K562 (cell line): ENCODE results near the gene ATRIP. TPM values are rescaled to one million over a fixed set of nuclear protein-coding genes. Genes with fewer than 3 reads are reported as not detected.

Experiments used
- ATF1 ChIP-seq, 2 experiments: fragments of 450-650 bp in 1 of 2; IDR thresholded peaks; 2 replicates each; pipeline ENCODE4 v1.6.1; 2016; ENCODE audit warnings: missing compliant biosample characterization in 1 of 2, missing genetic modification characterization in 1 of 2
- BRCA1 ChIP-seq, 2 experiments: fragments of 450-650 bp in 1 of 2; sonication (generic) in 1 of 2; formaldehyde crosslinking in 1 of 2; IDR thresholded peaks; 2 replicates each; pipeline versions ENCODE4 v1.5.0 to v1.6.1; 2017 to 2020; ENCODE audit warnings: mild to moderate bottlenecking in 1 of 2, missing genetic modification reagents in 1 of 2
- DMBX1 ChIP-seq: fragments of 250-450 bp; sonication (Bioruptor Pico); IDR thresholded peaks from 2 replicates; pipeline ENCODE4 v1.8.0; 2022; ENCODE audit warnings: inconsistent platforms, mild to moderate bottlenecking, moderate library complexity, borderline replicate concordance
- GABPA ChIP-seq: fragments of 200-800 bp; sonication (Bioruptor generic); conservative IDR thresholded peaks from 2 replicates; pipeline ENCODE4 v1.6.1; 2016; ENCODE audit warnings: low read depth, missing genetic modification characterization, missing compliant biosample characterization
- HDAC2 ChIP-seq: fragments of 450-650 bp; IDR thresholded peaks from 2 replicates; pipeline ENCODE4 v1.6.1; 2016; ENCODE audit warnings: mild to moderate bottlenecking
- HMGN3 ChIP-seq: IDR thresholded peaks from 2 replicates; pipeline ENCODE4 v1.6.1; 2011; ENCODE audit warnings: borderline replicate concordance, low read depth, mild to moderate bottlenecking, mixed read lengths, low read length; ENCODE audit not compliant: insufficient read length; ENCODE audit errors: extremely low read depth
- KAT2B ChIP-seq: IDR thresholded peaks from one replicate; pipeline ENCODE4 v1.6.1; 2012; ENCODE audit warnings: low read depth, mild to moderate bottlenecking, control low read depth, inconsistent platforms, low read length, moderate library complexity
- NRF1 ChIP-seq, 2 experiments: fragments of 450-650 bp; IDR thresholded peaks in 1 of 2; conservative IDR thresholded peaks in 1 of 2; 2 replicates each; pipeline ENCODE4 v1.6.1; 2014; ENCODE audit warnings: mild to moderate bottlenecking in 2 of 2
- PHB ChIP-seq: fragments of 250-450 bp; sonication (Bioruptor Pico); IDR thresholded peaks from 2 replicates; pipeline ENCODE4 v1.5.0; 2021
- POLR3A ChIP-seq: IDR thresholded peaks from 2 replicates; pipeline ENCODE4 v1.6.1; 2011; ENCODE audit warnings: borderline replicate concordance, mild to moderate bottlenecking, moderate library complexity; ENCODE audit not compliant: insufficient read length, insufficient read depth; ENCODE audit errors: extremely low read depth
- RHOXF2B ChIP-seq: fragments of 250-450 bp; sonication (Bioruptor Pico); conservative IDR thresholded peaks from 2 replicates; pipeline ENCODE4 v1.5.1; 2021
- SUPT5H ChIP-seq: fragments of 450-650 bp; IDR thresholded peaks from 2 replicates; pipeline ENCODE4 v1.6.1; 2016
- TAF1 ChIP-seq: IDR thresholded peaks from 2 replicates; pipeline ENCODE4 v1.6.1; 2011; ENCODE audit warnings: mild to moderate bottlenecking, low read length, moderate library complexity; ENCODE audit not compliant: insufficient read depth, control insufficient read depth, severe bottlenecking; ENCODE audit errors: extremely low read depth
- TARDBP ChIP-seq: fragments of 450-650 bp; IDR thresholded peaks from 2 replicates; pipeline ENCODE4 v1.6.1; 2016
- ZNF146 ChIP-seq: IDR thresholded peaks from one replicate; pipeline ENCODE4 v1.6.1; 2018; ENCODE audit warnings: missing compliant biosample characterization; ENCODE audit not compliant: unreplicated experiment
- ZNF589 ChIP-seq: fragments of 200-800 bp; sonication (Bioruptor generic); IDR thresholded peaks from 2 replicates; pipeline ENCODE4 v1.6.1; 2016; ENCODE audit warnings: low read depth, missing genetic modification characterization, missing compliant biosample characterization
- polyA plus RNA-seq, 8 experiments: library from polyadenylated mRNA; depleted of rRNA in 4 of 8; stranded (reverse) in 5 of 8; unstranded in 3 of 8; fragments of >200 nt; fragmentation: Nextera tagmentation in 2 of 8; fragmentation: Illumina TruSeq in 1 of 8; extraction: Ambion mirVana in 2 of 8; extraction: Trizol in 1 of 8; gene quantifications; 2 replicates each; pipeline versions ENCODE4 v1.2.1 to v1.2.3, GENCODE V29; 2011 to 2014; ENCODE audit warnings: inconsistent platforms in 1 of 8, missing spikeins in 1 of 8
- total RNA-seq, 7 experiments: library from RNA; depleted of rRNA in 6 of 7; stranded (reverse); fragments of >200 nt in 6 of 7; fragmentation: Illumina TruSeq in 2 of 7; extraction: Trizol in 2 of 7; gene quantifications; 2 replicates each; pipeline versions ENCODE4 v1.2.1 to v1.2.3, GENCODE V29; 2011 to 2021; ENCODE audit warnings: low replicate concordance in 1 of 7
- TF ChIP-seq, protein P1 (sequence below): fragments of 450-650 bp; IDR thresholded peaks from 2 replicates; pipeline ENCODE4 v1.6.1; 2016
- TF ChIP-seq, protein P2 (sequence below): sonication (generic); formaldehyde crosslinking; IDR thresholded peaks from 2 replicates; pipeline ENCODE4 v1.8.1; 2023; ENCODE audit warnings: mild to moderate bottlenecking, missing genetic modification reagents, moderate library complexity
- TF ChIP-seq, protein P3 (sequence below): fragments of 200-800 bp; sonication (Bioruptor generic); IDR thresholded peaks from 2 replicates; pipeline ENCODE4 v1.6.1; 2016; ENCODE audit warnings: missing genetic modification characterization, missing compliant biosample characterization
- TF ChIP-seq, protein P4 (sequence below): fragments of 450-650 bp; formaldehyde crosslinking; IDR thresholded peaks from 2 replicates; pipeline ENCODE4 v1.4.0; 2022; ENCODE audit warnings: mild to moderate bottlenecking, moderate library complexity

The ATRIP gene
- total and polyA plus RNA-seq, 9 of the 15 experiments (the other 6 are each of a cell fraction or from before 2014, with no cell fraction given) = 1.7 to 15.7 (median 10.5) TPM

DNA sequence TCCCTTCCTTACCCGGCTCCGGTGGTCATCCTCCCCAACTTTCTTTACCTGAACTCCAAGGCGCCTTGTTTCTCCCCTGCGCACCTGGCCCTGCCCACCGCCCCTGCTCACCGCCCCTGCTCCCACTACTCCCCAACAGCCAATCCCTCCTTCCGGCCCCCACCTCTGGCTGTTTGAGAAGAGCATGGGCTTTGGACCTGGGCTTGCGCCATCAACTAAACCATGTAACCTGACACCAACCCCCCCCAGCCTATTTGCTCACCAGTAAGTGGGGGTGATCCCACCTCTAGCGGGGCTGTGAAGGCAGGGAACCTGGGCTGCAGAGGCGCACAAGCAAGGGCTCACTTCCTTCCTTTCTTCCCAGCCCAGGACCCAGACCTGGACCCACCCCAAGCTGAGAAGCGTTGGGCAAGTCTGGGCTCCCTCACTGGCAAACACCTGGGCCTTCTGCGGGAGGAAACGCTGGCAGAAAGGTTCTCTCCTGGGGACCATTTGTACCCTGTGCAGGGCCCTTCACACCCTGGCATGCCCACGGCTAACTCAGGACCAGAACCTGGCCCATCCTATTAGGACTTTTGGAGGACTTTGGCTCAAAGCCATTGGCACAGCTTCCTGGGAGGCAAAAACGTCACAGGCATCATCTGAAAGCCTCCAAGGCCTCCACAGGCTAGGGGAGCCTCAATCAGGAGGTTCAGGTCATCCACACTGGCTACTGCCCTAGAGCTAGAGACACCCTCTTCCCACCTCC lies 16.4 kb upstream of the ATRIP start, which contains the start of gene PLXNB1 (continued):
- TF ChIP-seq POLR3A (no peak), BRCA1 (IDR thresholded peaks at IDR 0.05) (no peak), BRCA1 (CRISPR knock-in tag; IDR thresholded peaks at IDR 0.05) (no peak), HMGN3 (no peak), HDAC2 (no peak), NRF1 (conservative IDR thresholded peaks at IDR 0.05 in 1 of 2, IDR thresholded peaks at IDR 0.05 in 1 of 2) (peak; percentile 63 to 66), PHB (CRISPR knock-in tag) (no peak), GABPA (tag) (no peak), TAF1 (peak; percentile 14), KAT2B (no peak), ZNF146 (CRISPR knock-in tag) (no peak), TARDBP (no peak), SUPT5H (peak; percentile 40; the same call in 1 of the 2 replicates), ZNF589 (no peak), ATF1 (CRISPR knock-in tag; IDR thresholded peaks at IDR 0.05) (no peak), ATF1 (tag; IDR thresholded peaks at IDR 0.05) (peak; percentile 22; the same call in 1 of the 2 replicates), DMBX1 (CRISPR knock-in tag) (no peak), RHOXF2B (no peak)
- TF ChIP-seq, protein P1, sequence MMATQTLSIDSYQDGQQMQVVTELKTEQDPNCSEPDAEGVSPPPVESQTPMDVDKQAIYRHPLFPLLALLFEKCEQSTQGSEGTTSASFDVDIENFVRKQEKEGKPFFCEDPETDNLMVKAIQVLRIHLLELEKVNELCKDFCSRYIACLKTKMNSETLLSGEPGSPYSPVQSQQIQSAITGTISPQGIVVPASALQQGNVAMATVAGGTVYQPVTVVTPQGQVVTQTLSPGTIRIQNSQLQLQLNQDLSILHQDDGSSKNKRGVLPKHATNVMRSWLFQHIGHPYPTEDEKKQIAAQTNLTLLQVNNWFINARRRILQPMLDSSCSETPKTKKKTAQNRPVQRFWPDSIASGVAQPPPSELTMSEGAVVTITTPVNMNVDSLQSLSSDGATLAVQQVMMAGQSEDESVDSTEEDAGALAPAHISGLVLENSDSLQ = no peak
- TF ChIP-seq, protein P2, sequence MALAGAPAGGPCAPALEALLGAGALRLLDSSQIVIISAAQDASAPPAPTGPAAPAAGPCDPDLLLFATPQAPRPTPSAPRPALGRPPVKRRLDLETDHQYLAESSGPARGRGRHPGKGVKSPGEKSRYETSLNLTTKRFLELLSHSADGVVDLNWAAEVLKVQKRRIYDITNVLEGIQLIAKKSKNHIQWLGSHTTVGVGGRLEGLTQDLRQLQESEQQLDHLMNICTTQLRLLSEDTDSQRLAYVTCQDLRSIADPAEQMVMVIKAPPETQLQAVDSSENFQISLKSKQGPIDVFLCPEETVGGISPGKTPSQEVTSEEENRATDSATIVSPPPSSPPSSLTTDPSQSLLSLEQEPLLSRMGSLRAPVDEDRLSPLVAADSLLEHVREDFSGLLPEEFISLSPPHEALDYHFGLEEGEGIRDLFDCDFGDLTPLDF (CRISPR knock-in tag) = no peak
- TF ChIP-seq, protein P3, sequence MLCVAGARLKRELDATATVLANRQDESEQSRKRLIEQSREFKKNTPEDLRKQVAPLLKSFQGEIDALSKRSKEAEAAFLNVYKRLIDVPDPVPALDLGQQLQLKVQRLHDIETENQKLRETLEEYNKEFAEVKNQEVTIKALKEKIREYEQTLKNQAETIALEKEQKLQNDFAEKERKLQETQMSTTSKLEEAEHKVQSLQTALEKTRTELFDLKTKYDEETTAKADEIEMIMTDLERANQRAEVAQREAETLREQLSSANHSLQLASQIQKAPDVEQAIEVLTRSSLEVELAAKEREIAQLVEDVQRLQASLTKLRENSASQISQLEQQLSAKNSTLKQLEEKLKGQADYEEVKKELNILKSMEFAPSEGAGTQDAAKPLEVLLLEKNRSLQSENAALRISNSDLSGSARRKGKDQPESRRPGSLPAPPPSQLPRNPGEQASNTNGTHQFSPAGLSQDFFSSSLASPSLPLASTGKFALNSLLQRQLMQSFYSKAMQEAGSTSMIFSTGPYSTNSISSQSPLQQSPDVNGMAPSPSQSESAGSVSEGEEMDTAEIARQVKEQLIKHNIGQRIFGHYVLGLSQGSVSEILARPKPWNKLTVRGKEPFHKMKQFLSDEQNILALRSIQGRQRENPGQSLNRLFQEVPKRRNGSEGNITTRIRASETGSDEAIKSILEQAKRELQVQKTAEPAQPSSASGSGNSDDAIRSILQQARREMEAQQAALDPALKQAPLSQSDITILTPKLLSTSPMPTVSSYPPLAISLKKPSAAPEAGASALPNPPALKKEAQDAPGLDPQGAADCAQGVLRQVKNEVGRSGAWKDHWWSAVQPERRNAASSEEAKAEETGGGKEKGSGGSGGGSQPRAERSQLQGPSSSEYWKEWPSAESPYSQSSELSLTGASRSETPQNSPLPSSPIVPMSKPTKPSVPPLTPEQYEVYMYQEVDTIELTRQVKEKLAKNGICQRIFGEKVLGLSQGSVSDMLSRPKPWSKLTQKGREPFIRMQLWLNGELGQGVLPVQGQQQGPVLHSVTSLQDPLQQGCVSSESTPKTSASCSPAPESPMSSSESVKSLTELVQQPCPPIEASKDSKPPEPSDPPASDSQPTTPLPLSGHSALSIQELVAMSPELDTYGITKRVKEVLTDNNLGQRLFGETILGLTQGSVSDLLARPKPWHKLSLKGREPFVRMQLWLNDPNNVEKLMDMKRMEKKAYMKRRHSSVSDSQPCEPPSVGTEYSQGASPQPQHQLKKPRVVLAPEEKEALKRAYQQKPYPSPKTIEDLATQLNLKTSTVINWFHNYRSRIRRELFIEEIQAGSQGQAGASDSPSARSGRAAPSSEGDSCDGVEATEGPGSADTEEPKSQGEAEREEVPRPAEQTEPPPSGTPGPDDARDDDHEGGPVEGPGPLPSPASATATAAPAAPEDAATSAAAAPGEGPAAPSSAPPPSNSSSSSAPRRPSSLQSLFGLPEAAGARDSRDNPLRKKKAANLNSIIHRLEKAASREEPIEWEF (CRISPR knock-in tag) = no peak
- TF ChIP-seq, protein P4, sequence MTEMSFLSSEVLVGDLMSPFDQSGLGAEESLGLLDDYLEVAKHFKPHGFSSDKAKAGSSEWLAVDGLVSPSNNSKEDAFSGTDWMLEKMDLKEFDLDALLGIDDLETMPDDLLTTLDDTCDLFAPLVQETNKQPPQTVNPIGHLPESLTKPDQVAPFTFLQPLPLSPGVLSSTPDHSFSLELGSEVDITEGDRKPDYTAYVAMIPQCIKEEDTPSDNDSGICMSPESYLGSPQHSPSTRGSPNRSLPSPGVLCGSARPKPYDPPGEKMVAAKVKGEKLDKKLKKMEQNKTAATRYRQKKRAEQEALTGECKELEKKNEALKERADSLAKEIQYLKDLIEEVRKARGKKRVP (CRISPR knock-in tag) = no peak
